Skeletal muscle satellite cell (primary cell): ENCODE data around the gene SH2D2A.

ENCODE experiments used
- H3K27me3 ChIP-seq: 2 replicates; pipeline ENCODE4 v1.7.0; 2013; ENCODE audit warnings: low read length; ENCODE audit not compliant: control insufficient read depth, insufficient read depth
- H3K36me3 ChIP-seq: 2 replicates; pipeline ENCODE4 v1.7.0; 2013; ENCODE audit warnings: mild to moderate bottlenecking, control low read depth, low read length; ENCODE audit not compliant: insufficient read depth
- H3K4me1 ChIP-seq: 2 replicates; pipeline ENCODE4 v1.7.0; 2013; ENCODE audit warnings: low read length; ENCODE audit not compliant: control insufficient read depth, insufficient read depth
- H3K4me2 ChIP-seq: 2 replicates; pipeline ENCODE4 v1.7.0; 2013; ENCODE audit warnings: mild to moderate bottlenecking, low read length
- H3K4me3 ChIP-seq: 2 replicates; pipeline ENCODE4 v1.7.0; 2013; ENCODE audit warnings: low read length
- H3K9ac ChIP-seq: 2 replicates; pipeline ENCODE4 v1.7.0; 2013; ENCODE audit warnings: mild to moderate bottlenecking, low read depth, low read length, moderate library complexity
- H3K9me3 ChIP-seq: replicated peaks from 2 replicates; pipeline ENCODE4 v1.7.0; 2013; ENCODE audit warnings: mild to moderate bottlenecking, control low read depth, low read length

The SH2D2A gene

GRCh38 chr1:156796340-156797097 lies 20.1 kb downstream of the SH2D2A start:
- Histone ChIP-seq H3K4me2 (no peak overlapping the region), H3K36me3 (peaks cover 76% of the 10 kb centered on the region), H3K9ac (no peak overlapping the region), H3K4me1 (peaks cover 10% of the 10 kb centered on the region), H3K27me3 (no peaks in the 10 kb centered on the region), H3K9me3 (no peaks in the 10 kb centered on the region), H3K4me3 (no peak overlapping the region)

- Histone ChIP-seq H3K4me2 (no peak overlapping the region), H3K9ac (no peak overlapping the region), H3K27me3 (no peaks in the 10 kb centered on the region), H3K4me3 (no peak overlapping the region), H3K4me1 (peaks cover 10% of the 10 kb centered on the region), H3K9me3 (no peaks in the 10 kb centered on the region), H3K36me3 (peaks cover 78% of the 10 kb centered on the region)
These were observed 20.9 kb downstream of the SH2D2A start for GRCh38 chr1:156795787-156796186.

GRCh38 chr1:156795374-156795733 lies 21.3 kb downstream of the SH2D2A start:
- Histone ChIP-seq H3K4me2 (no peak overlapping the region), H3K9me3 (no peaks in the 10 kb centered on the region), H3K9ac (no peak overlapping the region), H3K36me3 (peaks cover 74% of the 10 kb centered on the region), H3K4me3 (no peak overlapping the region), H3K4me1 (peaks cover 10% of the 10 kb centered on the region), H3K27me3 (no peaks in the 10 kb centered on the region)

- Histone ChIP-seq H3K4me2 (no peak overlapping the region), H3K9me3 (no peaks in the 10 kb centered on the region), H3K9ac (no peak overlapping the region), H3K4me1 (peaks cover 10% of the 10 kb centered on the region), H3K36me3 (peaks cover 72% of the 10 kb centered on the region), H3K4me3 (no peak overlapping the region), H3K27me3 (no peaks in the 10 kb centered on the region)
These were observed 21.9 kb downstream of the SH2D2A start for GRCh38 chr1:156794506-156795373.

- Histone ChIP-seq H3K27me3 (no peaks in the 10 kb centered on the region), H3K4me2 (no peak overlapping the region), H3K36me3 (peaks cover 66% of the 10 kb centered on the region), H3K4me1 (no peaks in the 10 kb centered on the region), H3K9ac (no peak overlapping the region), H3K9me3 (no peaks in the 10 kb centered on the region), H3K4me3 (no peak overlapping the region)
These were observed 26.9 kb downstream of the SH2D2A start for GRCh38 chr1:156789621-156790318.

GRCh38 chr1:156788136-156788535 lies 28.5 kb downstream of the SH2D2A start:
- no peak overlapping the region for H3K4me2 ChIP-seq
- no peaks in the 10 kb centered on the region for H3K9me3 ChIP-seq
- no peaks in the 10 kb centered on the region for H3K4me1 ChIP-seq
- H3K9ac ChIP-seq: no peak overlapping the region
- no peaks in the 10 kb centered on the region for H3K27me3 ChIP-seq
- H3K4me3 ChIP-seq: no peak overlapping the region
- H3K36me3 ChIP-seq: peaks cover 65% of the 10 kb centered on the region

- peaks cover 62% of the 10 kb centered on the region for H3K36me3 ChIP-seq
- H3K9me3 ChIP-seq: no peaks in the 10 kb centered on the region
- H3K9ac ChIP-seq: no peak overlapping the region
- peaks cover 6% of the 10 kb centered on the region for H3K4me1 ChIP-seq
- H3K4me3 ChIP-seq: no peak overlapping the region
- no peak overlapping the region for H3K4me2 ChIP-seq
- no peaks in the 10 kb centered on the region for H3K27me3 ChIP-seq
These were observed 30.0 kb downstream of the SH2D2A start for GRCh38 chr1:156786640-156787039.

- no peaks in the 10 kb centered on the region for H3K27me3 ChIP-seq
- no peaks in the 10 kb centered on the region for H3K9me3 ChIP-seq
- H3K4me2 ChIP-seq: no peak overlapping the region
- peaks cover 53% of the 10 kb centered on the region for H3K36me3 ChIP-seq
- no peak overlapping the region for H3K9ac ChIP-seq
- H3K4me3 ChIP-seq: no peak overlapping the region
- H3K4me1 ChIP-seq: peaks cover 16% of the 10 kb centered on the region
These were observed 31.2 kb downstream of the SH2D2A start for GRCh38 chr1:156785458-156785857.

GRCh38 chr1:156781585-156782186 lies 35.0 kb downstream of the SH2D2A start:
- Histone ChIP-seq H3K4me1 (peaks cover 16% of the 10 kb centered on the region), H3K9me3 (no peaks in the 10 kb centered on the region), H3K27me3 (no peaks in the 10 kb centered on the region), H3K4me2 (peak overlapping the region; percentile 15), H3K4me3 (no peak overlapping the region), H3K36me3 (peaks cover 34% of the 10 kb centered on the region), H3K9ac (no peak overlapping the region)

GRCh38 chr1:156777573-156777972 lies 39.1 kb downstream of the SH2D2A start:
- no peaks in the 10 kb centered on the region for H3K27me3 ChIP-seq
- no peak overlapping the region for H3K9ac ChIP-seq
- no peaks in the 10 kb centered on the region for H3K9me3 ChIP-seq
- H3K4me3 ChIP-seq: no peak overlapping the region
- H3K4me2 ChIP-seq: no peak overlapping the region
- H3K4me1 ChIP-seq: peaks cover 16% of the 10 kb centered on the region
- peaks cover 10% of the 10 kb centered on the region for H3K36me3 ChIP-seq

- Histone ChIP-seq H3K36me3 (peaks cover 4% of the 10 kb centered on the region), H3K4me1 (peaks cover 13% of the 10 kb centered on the region), H3K9me3 (no peaks in the 10 kb centered on the region), H3K27me3 (no peaks in the 10 kb centered on the region), H3K4me2 (no peak overlapping the region), H3K4me3 (no peak overlapping the region), H3K9ac (no peak overlapping the region)
These were observed 39.7 kb downstream of the SH2D2A start for GRCh38 chr1:156776942-156777341.
